Tibial artery (tissue), 4 donors: Measurements from ENCODE around the gene C5AR2.

ENCODE experiments used
- DNase-seq, 2 donors: peaks; one replicate each; pipeline ENCODE4 v3.0.0-alpha.2; 2019
- H3K27ac ChIP-seq, 2 donors: fragments of 200-600 bp; sonication (generic) in 1 of 2; 1 replicate in 1 of 2; 2 replicates in 1 of 2; pipeline ENCODE4 v1.5.1; 2018 to 2019; ENCODE audit warnings: mild to moderate bottlenecking in 1 of 2
- H3K27me3 ChIP-seq, 2 donors: fragments of 200-600 bp; sonication (generic) in 1 of 2; one replicate each; pipeline versions ENCODE4 v1.5.1 to v1.6.0; 2016 to 2019
- H3K36me3 ChIP-seq, 3 donors: fragments of 200-600 bp; sonication (generic) in 2 of 3; one replicate each; pipeline ENCODE4 v1.5.1; 2016 to 2019; ENCODE audit warnings: mild to moderate bottlenecking in 2 of 3
- H3K4me1 ChIP-seq, 4 donors: fragments of 200-600 bp; sonication (generic) in 2 of 4; 1 replicate in 3 of 4; 2 replicates in 1 of 4; pipeline ENCODE4 v1.5.1; 2016 to 2019
- H3K4me3 ChIP-seq, 2 donors: fragments of 200-600 bp; sonication (generic) in 1 of 2; 1 replicate in 1 of 2; 2 replicates in 1 of 2; pipeline ENCODE4 v1.5.1; 2018 to 2019; ENCODE audit warnings: mild to moderate bottlenecking in 2 of 2
- H3K9me3 ChIP-seq, 3 donors: fragments of 200-600 bp; sonication (generic) in 1 of 3; one replicate each; pipeline ENCODE4 v1.5.1; 2016 to 2019
- intact Hi-C: fragments of 100-400 bp; cut with DNase I; formaldehyde crosslinking; loops from one replicate; pipeline ENCODE4 v1.15.0; 2023; ENCODE audit warnings: low total_unique reads
- TF ChIP-seq, protein P1 (sequence below), 2 experiments: fragments of 200-600 bp in 1 of 2; fragments of 450-650 bp in 1 of 2; IDR thresholded peaks; one replicate each; pipeline ENCODE4 v1.5.1; 2017 to 2019; ENCODE audit warnings: antibody characterized with exemption in 2 of 2, mild to moderate bottlenecking in 1 of 2, moderate library complexity in 1 of 2

The C5AR2 gene

DNA sequence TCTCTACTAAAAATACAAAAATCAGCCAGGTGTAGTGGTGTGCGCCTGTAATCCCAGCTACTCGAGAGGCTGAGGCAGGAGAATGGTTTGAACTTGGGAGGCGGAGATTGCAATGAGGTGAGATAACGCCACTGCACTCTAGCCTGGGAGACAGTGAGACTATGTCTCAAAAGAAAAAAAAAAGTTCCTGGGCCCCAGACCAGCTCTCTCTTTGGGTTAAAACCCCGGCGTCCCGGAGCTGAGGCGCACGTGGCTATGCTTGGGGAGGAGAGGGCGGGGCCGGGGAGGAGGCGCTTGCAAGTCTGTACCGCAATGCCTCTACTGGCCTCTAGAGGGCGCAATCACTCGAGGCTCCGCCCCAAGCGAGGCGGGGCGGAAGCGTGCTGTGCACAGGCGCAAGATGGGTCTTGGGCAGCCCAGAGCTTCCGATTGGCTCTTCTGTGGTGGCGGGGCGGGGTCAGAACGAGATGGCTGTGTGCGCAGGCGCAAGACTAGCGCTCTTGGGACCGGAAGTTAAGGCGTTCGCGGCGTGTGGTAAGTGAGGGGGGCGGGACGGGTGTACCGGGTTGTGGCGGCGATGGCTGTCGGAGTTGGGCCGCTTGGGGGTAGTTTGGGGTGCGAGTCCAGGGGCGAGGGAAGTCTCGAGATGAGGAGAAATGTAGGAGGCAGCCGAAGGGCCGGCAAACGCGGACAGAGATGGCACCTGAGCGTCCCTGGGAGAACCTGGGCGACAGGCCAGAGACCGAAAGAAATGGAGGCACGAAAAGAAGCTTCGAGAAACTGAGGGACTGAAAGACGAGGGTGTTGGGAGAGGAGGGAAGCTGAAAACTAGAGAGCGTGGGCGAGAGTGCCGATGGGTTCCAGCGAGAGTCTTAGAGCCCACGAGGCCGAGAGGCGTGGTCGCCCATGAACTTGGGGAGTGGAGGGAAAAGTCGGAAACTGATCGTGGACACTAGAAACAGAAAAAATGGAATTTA, 17.1 kb downstream of the C5AR2 start, which contains the start of gene DHX34:
Gene DHX34 (plus strand): TSS at position 497 of the 977 bp plus-strand sequence. CDS start 3,716 bp downstream, outside the sequence.
- Histone ChIP-seq H3K27ac (peak within 1 kb of the TSS; percentile 72 to 80), H3K27me3 (no peaks in the 10 kb centered on the region), H3K4me1 (peaks cover 0 to 27% (median 15%) of the 10 kb centered on the region in 4 donors), H3K4me3 (peak within 1 kb of the TSS; percentile 81 to 84), H3K36me3 (peaks cover 14 to 23% (median 15%) of the 10 kb centered on the region in 3 donors), H3K9me3 (no peaks in the 10 kb centered on the region)
- DNase-seq, result peak; percentile 97 to 99
- TF ChIP-seq, protein P1, sequence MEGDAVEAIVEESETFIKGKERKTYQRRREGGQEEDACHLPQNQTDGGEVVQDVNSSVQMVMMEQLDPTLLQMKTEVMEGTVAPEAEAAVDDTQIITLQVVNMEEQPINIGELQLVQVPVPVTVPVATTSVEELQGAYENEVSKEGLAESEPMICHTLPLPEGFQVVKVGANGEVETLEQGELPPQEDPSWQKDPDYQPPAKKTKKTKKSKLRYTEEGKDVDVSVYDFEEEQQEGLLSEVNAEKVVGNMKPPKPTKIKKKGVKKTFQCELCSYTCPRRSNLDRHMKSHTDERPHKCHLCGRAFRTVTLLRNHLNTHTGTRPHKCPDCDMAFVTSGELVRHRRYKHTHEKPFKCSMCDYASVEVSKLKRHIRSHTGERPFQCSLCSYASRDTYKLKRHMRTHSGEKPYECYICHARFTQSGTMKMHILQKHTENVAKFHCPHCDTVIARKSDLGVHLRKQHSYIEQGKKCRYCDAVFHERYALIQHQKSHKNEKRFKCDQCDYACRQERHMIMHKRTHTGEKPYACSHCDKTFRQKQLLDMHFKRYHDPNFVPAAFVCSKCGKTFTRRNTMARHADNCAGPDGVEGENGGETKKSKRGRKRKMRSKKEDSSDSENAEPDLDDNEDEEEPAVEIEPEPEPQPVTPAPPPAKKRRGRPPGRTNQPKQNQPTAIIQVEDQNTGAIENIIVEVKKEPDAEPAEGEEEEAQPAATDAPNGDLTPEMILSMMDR (IDR thresholded peaks at IDR 0.05), result peak; percentile 98 to 99
- intact Hi-C loops, result no loop called here

GRCh38 chr19:47350630-47351029, 18.7 kb downstream of the C5AR2 start:
- Histone ChIP-seq H3K4me1 (peaks cover 0 to 27% (median 15%) of the 10 kb centered on the region in 4 donors), H3K27me3 (no peaks in the 10 kb centered on the region), H3K4me3 (no peak overlapping the region), H3K27ac (no peak overlapping the region), H3K36me3 (peaks cover 29 to 38% (median 29%) of the 10 kb centered on the region in 3 donors), H3K9me3 (no peaks in the 10 kb centered on the region)
- no peak for DNase-seq
- intact Hi-C loops, result no loop called here
- TF ChIP-seq, protein P1 (IDR thresholded peaks at IDR 0.05), result no peak

DNA sequence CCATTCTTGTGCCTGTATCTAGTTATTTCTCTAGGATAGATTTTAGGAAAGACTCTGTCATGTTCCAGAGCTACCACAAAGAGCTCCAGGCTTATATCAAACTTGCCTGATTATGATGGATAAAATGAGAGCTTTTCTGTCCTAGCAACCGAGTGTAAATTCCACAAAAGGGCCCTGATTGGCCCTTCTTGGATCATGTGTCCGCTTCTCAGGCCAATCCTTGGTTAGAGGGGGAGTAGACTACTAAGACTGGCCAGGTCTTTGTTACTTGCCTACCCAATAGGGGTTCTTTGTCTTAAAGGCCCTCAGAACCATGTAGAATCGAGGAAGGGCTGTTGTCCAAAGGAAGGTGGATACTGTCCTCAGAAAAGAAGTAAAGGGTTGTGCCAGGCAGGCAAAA, 19.6 kb downstream of the C5AR2 start:
- TF ChIP-seq, protein P1 (IDR thresholded peaks at IDR 0.05), result no peak
- DNase-seq, result no peak

DNA sequence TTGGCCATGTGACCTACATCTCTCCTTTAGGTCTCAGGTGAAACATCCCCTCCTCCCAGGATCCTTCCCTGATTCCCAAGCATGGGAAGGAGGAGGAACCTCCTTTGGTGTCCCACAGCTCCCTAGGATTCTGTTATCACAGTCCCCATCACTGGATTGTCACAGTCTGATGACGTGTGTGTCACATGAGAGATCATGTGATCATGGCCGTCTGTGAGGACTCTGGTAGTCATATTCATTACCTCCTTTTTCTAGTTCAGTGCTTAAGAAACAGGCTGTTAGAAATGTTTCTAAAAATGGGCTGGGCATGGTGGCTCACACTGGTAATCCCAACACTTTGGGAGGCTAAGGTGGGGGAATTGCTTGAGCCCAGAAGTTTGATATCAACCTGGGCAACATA, 20.1 kb downstream of the C5AR2 start:
- Histone ChIP-seq H3K27me3 (no peaks in the 10 kb centered on the region), H3K4me1 (peaks cover 0 to 27% (median 15%) of the 10 kb centered on the region in 4 donors)

More for the DNA sequence above, 19.6 kb downstream of the C5AR2 start:
- intact Hi-C loops, result no loop called here
- H3K27me3 ChIP-seq, result no peaks in the 10 kb centered on the region
- H3K4me1 ChIP-seq, result peaks cover 0 to 27% (median 15%) of the 10 kb centered on the region in 4 donors
- no peak overlapping the region for H3K27ac ChIP-seq
- peaks cover 38 to 47% (median 38%) of the 10 kb centered on the region in 3 donors for H3K36me3 ChIP-seq
- no peak overlapping the region for H3K4me3 ChIP-seq
- no peaks in the 10 kb centered on the region for H3K9me3 ChIP-seq

DNA sequence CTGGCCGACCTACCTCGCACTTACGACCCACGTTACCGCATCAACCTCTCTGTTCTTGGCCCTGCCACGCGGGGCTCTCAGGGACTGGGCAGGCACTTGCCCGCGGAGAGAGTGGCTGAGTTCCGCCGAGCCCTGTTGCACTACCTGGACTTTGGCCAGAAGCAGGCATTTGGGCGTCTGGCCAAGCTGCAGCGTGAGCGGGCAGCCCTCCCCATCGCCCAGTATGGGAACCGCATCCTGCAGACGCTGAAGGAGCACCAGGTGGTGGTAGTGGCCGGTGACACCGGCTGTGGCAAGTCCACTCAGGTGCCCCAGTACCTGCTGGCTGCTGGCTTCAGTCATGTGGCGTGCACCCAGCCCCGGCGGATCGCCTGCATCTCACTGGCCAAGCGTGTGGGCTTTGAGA, 21.3 kb downstream of the C5AR2 start:
- DNase-seq, result no peak
- H3K9me3 ChIP-seq, result no peaks in the 10 kb centered on the region
- intact Hi-C loops, result no loop called here
- peaks cover 0 to 27% (median 15%) of the 10 kb centered on the region in 4 donors for H3K4me1 ChIP-seq
- TF ChIP-seq, protein P1 (IDR thresholded peaks at IDR 0.05), result no peak
- H3K36me3 ChIP-seq, result peaks cover 56 to 65% (median 56%) of the 10 kb centered on the region in 3 donors
- H3K27ac ChIP-seq, result no peak overlapping the region
- H3K4me3 ChIP-seq, result no peak overlapping the region
- H3K27me3 ChIP-seq, result no peaks in the 10 kb centered on the region

More for the DNA sequence above, 20.1 kb downstream of the C5AR2 start:
- Histone ChIP-seq H3K27ac (no peak overlapping the region), H3K4me3 (no peak overlapping the region), H3K9me3 (no peaks in the 10 kb centered on the region), H3K36me3 (peaks cover 44 to 53% (median 44%) of the 10 kb centered on the region in 3 donors)
- DNase-seq, result no peak
- intact Hi-C loops, result no loop called here
- TF ChIP-seq, protein P1 (IDR thresholded peaks at IDR 0.05), result no peak
